Smooth muscle cell (in vitro differentiated cells): ENCODE results near the gene UNC5A. TPM values are rescaled to one million over a fixed set of nuclear protein-coding genes. Genes with fewer than 3 reads are reported as not detected.

Experiments used
- DNase-seq: peaks from one replicate; lab custom pipeline; 2025; ENCODE audit not compliant: unreplicated experiment; lab: John Stamatoyannopoulos, UW
- H2AFZ ChIP-seq: fragments of 200-600 bp; sonication (generic); 2 replicates; pipeline ENCODE4 v1.6.0; 2016; ENCODE audit warnings: antibody characterized with exemption, low read depth, mild to moderate bottlenecking
- H3F3A ChIP-seq: fragments of 200-600 bp; sonication (generic); 2 replicates; pipeline ENCODE4 v1.6.0; 2017; ENCODE audit warnings: antibody characterized with exemption, low read depth
- H3K27ac ChIP-seq: fragments of 200-600 bp; sonication (generic); 2 replicates; pipeline ENCODE4 v1.5.1; 2016; ENCODE audit warnings: low read depth, mild to moderate bottlenecking
- H3K27me3 ChIP-seq: fragments of 200-600 bp; sonication (generic); 2 replicates; pipeline ENCODE4 v1.6.1; 2016; ENCODE audit warnings: low read depth, mild to moderate bottlenecking
- H3K36me3 ChIP-seq: fragments of 200-600 bp; sonication (generic); 2 replicates; pipeline ENCODE4 v1.5.1; 2016; ENCODE audit warnings: low read depth
- H3K4me1 ChIP-seq: fragments of 200-600 bp; sonication (generic); 2 replicates; pipeline ENCODE4 v1.5.1; 2016; ENCODE audit warnings: low read depth
- H3K4me2 ChIP-seq: fragments of 200-600 bp; sonication (generic); 2 replicates; pipeline ENCODE4 v1.6.0; 2016; ENCODE audit warnings: mild to moderate bottlenecking
- H3K4me3 ChIP-seq: fragments of 200-600 bp; sonication (generic); 2 replicates; pipeline ENCODE4 v1.5.1; 2016; ENCODE audit warnings: mild to moderate bottlenecking
- H3K79me2 ChIP-seq: fragments of 200-600 bp; sonication (generic); 2 replicates; pipeline ENCODE4 v1.6.0; 2016; ENCODE audit warnings: low read depth, mild to moderate bottlenecking
- H3K9ac ChIP-seq: fragments of 200-600 bp; sonication (generic); 2 replicates; pipeline ENCODE4 v1.6.0; 2016; ENCODE audit warnings: low read depth
- H3K9me3 ChIP-seq: fragments of 200-600 bp; sonication (generic); replicated peaks from 2 replicates; pipeline ENCODE4 v1.5.1; 2016; ENCODE audit warnings: low read depth
- H4K20me1 ChIP-seq: fragments of 200-600 bp; sonication (generic); 2 replicates; pipeline ENCODE4 v1.6.0; 2016; ENCODE audit warnings: low read depth
- CTCF ChIP-seq: fragments of 200-600 bp; sonication (generic); IDR thresholded peaks from 2 replicates; pipeline ENCODE4 v1.5.1; 2017; ENCODE audit warnings: borderline replicate concordance, mild to moderate bottlenecking, antibody characterized with exemption; ENCODE audit not compliant: insufficient read depth, poor library complexity, severe bottlenecking
- WGBS: methylation state at CpG from one replicate; pipeline ENCODE4 v1.1.7; 2016; ENCODE audit warnings: low lambda C conversion rate; 5-methylcytosine and 5-hydroxymethylcytosine counted together
- polyA plus RNA-seq: library from polyadenylated mRNA; unstranded; fragments of >200 nt; fragmentation: Nextera tagmentation; extraction: Ambion mirVana; gene quantifications from 2 replicates; pipeline ENCODE4 v1.2.1, GENCODE V29; 2016
- total RNA-seq: library from RNA; depleted of rRNA; stranded (reverse); fragments of >200 nt; gene quantifications from 2 replicates; pipeline ENCODE4 v1.2.3, GENCODE V29; 2014

UNC5A gene
- total and polyA plus RNA-seq, 2 experiments from 2014 or later = not detected

DNA sequence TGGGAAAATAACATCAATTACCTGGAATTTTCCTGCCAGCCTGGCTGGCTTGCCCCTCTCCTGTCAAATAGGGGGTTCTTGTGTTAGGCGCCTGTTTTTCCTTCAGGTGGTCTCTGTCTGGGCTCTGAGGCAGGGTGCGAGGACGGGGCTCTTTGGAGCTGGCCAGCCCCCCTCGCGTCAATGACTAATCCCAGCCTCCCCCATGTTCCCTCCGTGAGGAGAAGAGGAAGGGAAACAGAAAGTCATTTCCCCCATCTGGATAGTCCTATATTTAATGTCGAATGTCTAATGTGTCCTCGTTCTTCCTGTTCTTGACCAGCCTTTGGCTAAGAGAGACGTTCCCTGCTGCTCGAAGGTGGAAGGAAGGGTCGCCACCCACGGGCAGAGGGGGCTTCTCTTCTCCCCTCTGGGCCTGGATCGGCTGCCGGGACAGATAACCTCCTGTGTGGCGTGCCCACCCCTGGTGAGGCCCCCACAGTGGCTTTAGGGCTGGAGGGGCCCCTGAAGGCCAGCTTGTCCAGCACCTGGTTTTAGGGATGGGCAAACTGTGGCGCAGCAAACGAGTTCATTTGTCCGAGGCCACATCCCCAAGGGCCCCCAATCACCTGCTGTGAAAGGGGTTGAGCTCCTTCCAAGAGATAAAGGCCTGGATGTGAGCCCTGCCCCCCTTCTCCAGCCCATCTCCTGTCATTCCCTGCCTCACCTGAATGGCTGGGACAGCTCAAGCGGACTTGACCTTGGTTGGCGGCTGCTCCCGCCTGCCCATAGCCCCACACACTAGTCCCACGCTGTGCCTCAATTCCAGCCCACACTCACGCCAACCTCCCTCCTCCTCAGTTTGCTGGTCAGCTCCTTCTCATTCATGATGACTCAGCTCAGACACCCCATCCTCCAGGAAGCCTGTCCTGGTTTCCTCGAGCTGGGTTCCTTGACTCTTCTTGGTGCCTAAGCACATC, 35.9 kb upstream of the UNC5A start:
- WGBS = 63% methylated on average over 24 of the region's 24 CpGs

GRCh38 chr5:176775409-176775808, 35.0 kb upstream of the UNC5A start:
- Histone ChIP-seq H3K27me3 (no peaks in the 10 kb centered on the region), H2AFZ (no peak overlapping the region), H3K4me3 (no peak overlapping the region), H3K79me2 (no peaks in the 10 kb centered on the region), H3K4me2 (no peak overlapping the region), H3F3A (no peaks in the 10 kb centered on the region), H4K20me1 (no peaks in the 10 kb centered on the region), H3K9ac (no peak overlapping the region), H3K36me3 (no peaks in the 10 kb centered on the region), H3K27ac (no peak overlapping the region), H3K9me3 (no peaks in the 10 kb centered on the region), H3K4me1 (no peaks in the 10 kb centered on the region)
- no peak for DNase-seq
- TF ChIP-seq CTCF = no peak
- 76% methylated on average over 7 of the region's 7 CpGs for WGBS

More for the DNA sequence above, 35.9 kb upstream of the UNC5A start:
- H3K4me1 ChIP-seq = no peaks in the 10 kb centered on the region
- no peaks in the 10 kb centered on the region for H3K9me3 ChIP-seq
- H3K27me3 ChIP-seq = no peaks in the 10 kb centered on the region
- no peaks in the 10 kb centered on the region for H3K36me3 ChIP-seq
- no peak for TF ChIP-seq CTCF
- no peaks in the 10 kb centered on the region for H3K79me2 ChIP-seq
- H3K9ac ChIP-seq = no peak overlapping the region
- no peak overlapping the region for H3K27ac ChIP-seq
- no peaks in the 10 kb centered on the region for H3F3A ChIP-seq
- no peak overlapping the region for H3K4me3 ChIP-seq
- no peak for DNase-seq
- H4K20me1 ChIP-seq = no peaks in the 10 kb centered on the region
- H2AFZ ChIP-seq = no peak overlapping the region
- H3K4me2 ChIP-seq = no peak overlapping the region

GRCh38 chr5:176776141-176776865, 34.1 kb upstream of the UNC5A start:
- H3K4me2 ChIP-seq = no peak overlapping the region
- H3K27ac ChIP-seq = no peak overlapping the region
- H3F3A ChIP-seq = no peaks in the 10 kb centered on the region
- no peaks in the 10 kb centered on the region for H3K4me1 ChIP-seq
- no peaks in the 10 kb centered on the region for H3K9me3 ChIP-seq
- H3K4me3 ChIP-seq = no peak overlapping the region
- H3K79me2 ChIP-seq = no peaks in the 10 kb centered on the region
- H3K9ac ChIP-seq = no peak overlapping the region
- H3K27me3 ChIP-seq = no peaks in the 10 kb centered on the region
- H4K20me1 ChIP-seq = no peaks in the 10 kb centered on the region
- H2AFZ ChIP-seq = no peak overlapping the region
- TF ChIP-seq CTCF = no peak
- no peak for DNase-seq
- WGBS = 81% methylated on average over 21 of the region's 21 CpGs
- no peaks in the 10 kb centered on the region for H3K36me3 ChIP-seq
